IgD-negative memory B cell (primary cell): ENCODE results near the gene PCLAF. TPM values are rescaled to one million over a fixed set of nuclear protein-coding genes. Genes with fewer than 3 reads are reported as not detected.
"Not testable (repeated sequence)": the region's sequence is repeated elsewhere in the genome, so short reads cannot be mapped to it uniquely, and the experiment has no call there.

Experiments used
- H3K27ac Mint-ChIP-seq, 3 donors: one replicate each; pipeline ENCODE4 v1.8.0; 2020 to 2022; ENCODE audit warnings: mild to moderate bottlenecking in 3 of 3, mixed read lengths in 3 of 3, moderate library complexity in 1 of 3
- H3K27me3 Mint-ChIP-seq: one replicate; pipeline ENCODE4 v1.8.0; 2021; ENCODE audit warnings: mixed read lengths
- H3K36me3 Mint-ChIP-seq: one replicate; pipeline ENCODE4 v1.8.0; 2020; ENCODE audit warnings: mild to moderate bottlenecking, mixed read lengths
- H3K4me1 Mint-ChIP-seq, 3 donors: one replicate each; pipeline ENCODE4 v1.8.0; 2020 to 2022; ENCODE audit warnings: mixed read lengths in 3 of 3, mild to moderate bottlenecking in 1 of 3
- H3K4me3 Mint-ChIP-seq, 4 donors: one replicate each; pipeline ENCODE4 v1.8.0; 2020 to 2022; ENCODE audit warnings: mild to moderate bottlenecking in 4 of 4, mixed read lengths in 4 of 4, moderate library complexity in 3 of 4
- H3K9me3 Mint-ChIP-seq, 3 donors: one replicate each; pipeline ENCODE4 v1.8.0; 2020 to 2021; ENCODE audit warnings: mixed read lengths in 3 of 3, mild to moderate bottlenecking in 1 of 3
- polyA plus RNA-seq: library from polyadenylated mRNA; unstranded; fragments of 300-500 nt; fragmentation: Illumina TruSeq; gene quantifications from one replicate; pipeline ENCODE4 v1.2.3, GENCODE V29; 2021

PCLAF gene, protein sequence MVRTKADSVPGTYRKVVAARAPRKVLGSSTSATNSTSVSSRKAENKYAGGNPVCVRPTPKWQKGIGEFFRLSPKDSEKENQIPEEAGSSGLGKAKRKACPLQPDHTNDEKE
- 1.4 TPM for polyA plus RNA-seq

DNA sequence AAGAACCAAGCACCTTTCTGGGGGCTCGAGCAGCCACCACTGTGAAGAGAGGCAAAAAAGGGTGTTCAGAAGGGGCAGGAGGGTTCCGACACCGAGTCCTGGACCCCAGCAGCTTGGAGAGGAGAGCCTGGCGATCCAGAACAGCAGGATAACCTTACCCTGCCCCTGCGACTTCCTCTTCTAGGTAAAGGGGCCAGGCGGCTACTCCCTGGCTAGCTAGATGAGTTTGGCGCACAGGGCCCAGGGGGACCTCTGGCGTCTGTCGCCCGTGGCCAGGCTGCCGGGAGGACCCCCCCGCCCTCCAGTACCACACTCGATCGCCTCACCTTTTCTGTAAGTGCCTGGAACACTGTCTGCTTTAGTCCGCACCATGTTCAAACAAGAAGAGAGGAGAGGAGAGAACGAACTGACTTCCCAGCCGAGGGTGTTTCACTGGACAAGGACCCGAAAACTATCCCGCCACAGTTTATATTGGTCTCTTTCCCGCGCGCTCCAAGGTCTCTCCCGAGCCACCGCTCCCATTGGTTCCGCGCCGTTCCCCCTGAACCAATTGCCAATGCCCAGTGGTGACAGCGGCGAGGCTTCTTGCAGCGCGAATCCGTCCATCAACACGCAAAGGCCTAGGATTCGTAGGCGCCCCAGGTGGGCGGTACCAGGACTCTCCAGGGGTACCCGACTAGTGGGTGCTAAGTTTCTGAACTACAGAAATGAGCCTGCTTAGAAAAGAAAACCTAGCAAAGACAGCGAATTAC, at the start of gene PCLAF:
TSS of gene PCLAF (minus strand) at position 442 of the 752 bp plus-strand sequence. CDS start at position 372, 70 bp downstream.
- no peaks in the 10 kb centered on the region for H3K9me3 Mint-ChIP-seq
- peaks cover 10 to 15% (median 12%) of the 10 kb centered on the region in 3 donors for H3K4me1 Mint-ChIP-seq
- H3K36me3 Mint-ChIP-seq, result no peaks in the 10 kb centered on the region
- H3K27ac Mint-ChIP-seq, result peak within 1 kb of the TSS in 2 of 3 donors; percentile 0 to 90
- H3K27me3 Mint-ChIP-seq, result no peaks in the 10 kb centered on the region
- peak within 1 kb of the TSS; percentile 78 to 98 (median 94) for H3K4me3 Mint-ChIP-seq

DNA sequence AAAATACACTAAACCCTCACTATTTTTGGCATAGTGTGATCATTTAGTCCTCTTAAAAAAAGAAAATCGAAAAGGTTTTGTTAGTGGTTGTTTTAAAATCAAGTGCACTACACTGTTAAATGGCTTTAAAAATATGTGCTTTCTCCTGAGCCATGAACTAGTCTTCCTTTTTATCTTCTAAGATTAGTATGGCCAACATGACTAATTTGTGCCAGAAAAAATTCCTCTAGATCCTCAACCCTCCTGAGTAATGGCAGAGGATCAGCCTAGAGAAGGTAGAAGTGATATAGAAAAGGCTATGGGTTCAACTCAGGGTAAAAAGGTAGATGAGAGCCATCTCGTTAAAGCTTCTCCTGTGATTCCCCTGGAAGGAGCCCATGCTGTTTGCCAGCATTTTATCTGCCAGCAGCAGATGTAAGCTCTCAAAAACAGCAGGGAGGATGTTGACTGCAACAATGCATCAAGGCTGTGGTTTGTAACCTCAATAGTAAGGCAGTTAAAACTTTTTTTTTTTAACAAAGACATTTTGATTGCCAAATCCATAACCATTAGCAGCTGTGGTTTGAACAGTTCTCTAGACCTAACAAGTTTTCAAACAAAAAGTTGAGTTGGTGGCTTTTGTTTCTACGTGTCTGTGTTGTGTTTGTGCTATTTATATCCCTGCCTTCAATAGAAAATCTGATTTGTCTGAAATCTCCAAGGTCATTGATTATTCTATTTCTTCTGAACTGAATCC, 48.9 kb upstream of the PCLAF start:
- H3K4me1 Mint-ChIP-seq, result peaks cover 0 to 4% (median 2%) of the 10 kb centered on the region in 3 donors
- H3K4me3 Mint-ChIP-seq, result peak overlapping the region in 1 of 4 donors; percentile 37
- H3K27me3 Mint-ChIP-seq, result no peaks in the 10 kb centered on the region
- peaks cover 13% of the 10 kb centered on the region for H3K36me3 Mint-ChIP-seq
- no peaks in the 10 kb centered on the region for H3K9me3 Mint-ChIP-seq
- H3K27ac Mint-ChIP-seq, result peak overlapping the region in 1 of 3 donors; percentile 24

DNA sequence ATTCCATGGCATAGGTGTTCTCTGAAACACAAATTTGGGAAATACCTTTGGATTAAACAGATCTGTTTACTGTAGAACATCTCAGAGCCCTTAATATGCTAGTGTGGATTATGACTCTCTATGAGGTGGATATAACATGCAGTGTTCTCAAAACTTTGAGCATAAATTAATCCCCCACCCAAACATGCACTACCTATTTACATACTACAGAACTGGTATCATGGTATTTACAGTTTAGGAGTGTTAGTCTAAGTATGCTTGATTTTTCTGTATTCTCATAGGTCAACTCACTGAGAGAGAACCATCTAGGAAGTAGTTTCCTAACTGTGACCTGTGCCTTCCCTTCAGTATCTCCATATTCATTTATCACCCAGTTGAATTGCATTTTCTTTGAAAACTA, 48.2 kb upstream of the PCLAF start:
- peak overlapping the region in 1 of 3 donors; percentile 24 for H3K27ac Mint-ChIP-seq

DNA sequence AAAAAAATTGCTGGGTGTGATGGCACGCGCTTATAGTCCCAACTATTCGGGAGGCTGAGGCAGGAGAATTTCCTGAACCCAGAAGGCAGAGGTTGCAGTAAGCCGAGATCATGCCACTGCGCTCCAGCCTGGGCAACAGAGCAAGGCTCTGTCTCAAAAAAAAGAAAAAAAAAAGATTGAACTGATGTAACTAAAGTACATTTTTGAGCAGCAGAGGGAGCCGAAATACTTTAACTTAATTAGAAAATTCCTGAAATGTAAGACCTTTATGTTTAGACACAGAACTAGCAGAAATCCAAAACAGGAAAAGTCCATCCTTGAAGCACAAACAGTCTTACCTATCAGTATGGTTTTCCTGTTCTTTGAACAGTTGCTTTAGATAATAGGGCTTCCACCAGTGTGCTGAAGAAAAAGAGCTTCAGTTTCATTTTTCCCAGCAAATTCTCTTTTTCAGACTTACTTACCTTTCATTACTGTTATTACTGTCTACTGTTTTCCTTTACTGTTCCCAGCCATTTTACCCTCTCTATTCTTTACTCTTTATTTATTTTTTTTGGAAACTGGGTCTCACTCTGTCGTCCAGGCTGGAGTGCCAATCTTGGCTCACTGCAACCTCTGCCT, 45.7 kb upstream of the PCLAF start:
- H3K27me3 Mint-ChIP-seq, result no peaks in the 10 kb centered on the region
- H3K9me3 Mint-ChIP-seq, result no peaks in the 10 kb centered on the region
- peaks cover 10% of the 10 kb centered on the region for H3K36me3 Mint-ChIP-seq
- H3K4me1 Mint-ChIP-seq, result peaks cover 11 to 14% (median 12%) of the 10 kb centered on the region in 3 donors
- no peak overlapping the region for H3K4me3 Mint-ChIP-seq
- peak overlapping the region in 1 of 3 donors; percentile 11 for H3K27ac Mint-ChIP-seq

More for the DNA sequence above, 48.2 kb upstream of the PCLAF start:
- no peaks in the 10 kb centered on the region for H3K27me3 Mint-ChIP-seq
- no peak overlapping the region for H3K4me3 Mint-ChIP-seq
- no peaks in the 10 kb centered on the region for H3K9me3 Mint-ChIP-seq
- H3K4me1 Mint-ChIP-seq, result peaks cover 0 to 4% (median 2%) of the 10 kb centered on the region in 3 donors
- H3K36me3 Mint-ChIP-seq, result peaks cover 12% of the 10 kb centered on the region

DNA sequence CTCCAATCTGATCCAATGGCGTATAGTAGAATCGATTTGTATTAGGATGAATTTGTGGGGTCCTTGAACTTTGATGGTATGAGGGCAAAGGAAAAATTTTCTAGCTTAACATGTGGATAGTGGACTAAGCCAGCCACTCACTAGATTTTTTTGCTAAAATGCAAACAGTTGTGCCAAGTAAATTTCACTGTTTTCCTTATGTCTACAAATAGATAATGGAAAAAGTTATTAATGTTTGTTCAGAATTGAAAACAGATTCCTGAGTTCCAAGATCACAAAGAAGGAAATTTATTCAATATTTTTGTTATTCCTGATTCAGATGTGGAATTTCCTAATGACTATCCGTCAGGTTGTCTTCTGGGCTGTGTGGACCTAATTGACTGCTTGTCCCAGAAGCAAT, 44.0 kb upstream of the PCLAF start:
- Mint-ChIP-seq H3K4me3 (no peak overlapping the region), H3K27ac (peak overlapping the region in 1 of 3 donors; percentile 83), H3K4me1 (peaks cover 9 to 14% (median 11%) of the 10 kb centered on the region in 3 donors), H3K9me3 (no peaks in the 10 kb centered on the region), H3K27me3 (no peaks in the 10 kb centered on the region), H3K36me3 (peaks cover 6% of the 10 kb centered on the region)

DNA sequence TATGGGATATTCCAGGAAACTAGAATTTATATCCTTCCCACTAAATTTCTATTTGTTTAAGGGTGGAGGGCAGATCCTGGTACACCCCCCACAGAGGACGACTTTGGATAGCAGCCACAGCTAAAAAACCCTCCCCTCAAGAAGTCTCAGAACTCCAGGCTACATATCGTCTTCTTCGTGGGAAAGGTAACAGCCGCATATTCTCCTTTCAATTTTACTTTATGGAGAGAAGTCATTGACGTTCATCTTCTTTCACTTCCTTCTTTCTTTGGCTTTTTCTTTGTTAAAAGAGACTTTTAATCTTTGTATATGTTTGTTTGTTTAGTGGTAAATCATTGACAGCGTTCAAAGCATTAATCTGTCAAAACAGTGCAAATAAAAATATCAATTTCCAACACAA, 42.7 kb upstream of the PCLAF start:
- peak overlapping the region in 3 of 4 donors; percentile 10 to 51 (median 49) for H3K4me3 Mint-ChIP-seq
- no peaks in the 10 kb centered on the region for H3K27me3 Mint-ChIP-seq
- H3K4me1 Mint-ChIP-seq, result peaks cover 9 to 14% (median 9%) of the 10 kb centered on the region in 3 donors
- no peaks in the 10 kb centered on the region for H3K9me3 Mint-ChIP-seq
- peak overlapping the region in 2 of 3 donors; percentile 49 to 52 for H3K27ac Mint-ChIP-seq
- H3K36me3 Mint-ChIP-seq, result peaks cover 6% of the 10 kb centered on the region

- Mint-ChIP-seq H3K36me3 (peaks cover 7% of the 10 kb centered on the region), H3K27me3 (no peaks in the 10 kb centered on the region), H3K4me1 (peaks cover 9 to 14% (median 9%) of the 10 kb centered on the region in 3 donors), H3K27ac (no peak overlapping the region), H3K9me3 (no peaks in the 10 kb centered on the region), H3K4me3 (no peak overlapping the region)
Measured at GRCh38 chr15:64422697-64423096, 41.5 kb upstream of the PCLAF start.

- Mint-ChIP-seq H3K27me3 (no peaks in the 10 kb centered on the region), H3K36me3 (peaks cover 20% of the 10 kb centered on the region), H3K4me1 (no peaks in the 10 kb centered on the region), H3K27ac (no peak overlapping the region), H3K4me3 (no peak overlapping the region), H3K9me3 (no peaks in the 10 kb centered on the region)
Measured at GRCh38 chr15:64412216-64412615, 31.0 kb upstream of the PCLAF start.

- H3K36me3 Mint-ChIP-seq, result peaks cover 8% of the 10 kb centered on the region
- no peak overlapping the region for H3K27ac Mint-ChIP-seq
- no peak overlapping the region for H3K4me3 Mint-ChIP-seq
- no peaks in the 10 kb centered on the region for H3K27me3 Mint-ChIP-seq
- H3K4me1 Mint-ChIP-seq, result no peaks in the 10 kb centered on the region
- H3K9me3 Mint-ChIP-seq, result no peaks in the 10 kb centered on the region
Measured at GRCh38 chr15:64400583-64400982, 19.3 kb upstream of the PCLAF start.

GRCh38 chr15:64398575-64398974, 17.3 kb upstream of the PCLAF start:
- H3K27me3 Mint-ChIP-seq, result no peaks in the 10 kb centered on the region
- no peaks in the 10 kb centered on the region for H3K9me3 Mint-ChIP-seq
- H3K36me3 Mint-ChIP-seq, result peaks cover 8% of the 10 kb centered on the region
- H3K4me1 Mint-ChIP-seq, result no peaks in the 10 kb centered on the region
- no peak overlapping the region for H3K27ac Mint-ChIP-seq
- H3K4me3 Mint-ChIP-seq, result no peak overlapping the region

DNA sequence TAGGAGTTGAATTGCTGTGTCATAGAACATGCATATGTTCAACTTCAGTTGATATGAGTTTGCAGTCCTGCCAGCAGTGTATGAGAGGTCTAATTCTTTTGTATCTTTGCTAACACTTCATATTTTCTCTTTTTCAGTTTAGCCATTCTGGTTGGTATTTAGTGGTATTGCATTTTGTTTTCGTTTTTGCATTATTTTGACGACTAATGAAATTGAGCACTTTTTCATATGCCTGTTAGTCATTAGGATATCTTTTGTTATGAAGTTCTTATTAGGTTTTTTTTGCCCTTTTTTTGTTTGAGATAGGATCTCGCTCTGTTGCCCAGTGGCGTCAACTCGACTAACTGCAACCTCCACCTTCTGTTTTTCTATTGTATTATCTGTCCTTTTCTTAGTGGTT, 15.5 kb upstream of the PCLAF start:
- no peaks in the 10 kb centered on the region for H3K9me3 Mint-ChIP-seq
- H3K4me1 Mint-ChIP-seq, result peaks cover 0 to 2% (median 1%) of the 10 kb centered on the region in 3 donors
- no peak overlapping the region for H3K4me3 Mint-ChIP-seq
- H3K36me3 Mint-ChIP-seq, result peaks cover 5% of the 10 kb centered on the region
- no peaks in the 10 kb centered on the region for H3K27me3 Mint-ChIP-seq
- H3K27ac Mint-ChIP-seq, result no peak overlapping the region

- Mint-ChIP-seq H3K4me1 (peaks cover 12 to 16% (median 14%) of the 10 kb centered on the region in 3 donors), H3K4me3 (peak overlapping the region in 1 of 4 donors; percentile 8)
- not testable (repeated sequence) for H3K27ac Mint-ChIP-seq, H3K27me3 Mint-ChIP-seq, H3K36me3 Mint-ChIP-seq, H3K9me3 Mint-ChIP-seq
Measured at GRCh38 chr15:64392471-64392870, 11.2 kb upstream of the PCLAF start.

DNA sequence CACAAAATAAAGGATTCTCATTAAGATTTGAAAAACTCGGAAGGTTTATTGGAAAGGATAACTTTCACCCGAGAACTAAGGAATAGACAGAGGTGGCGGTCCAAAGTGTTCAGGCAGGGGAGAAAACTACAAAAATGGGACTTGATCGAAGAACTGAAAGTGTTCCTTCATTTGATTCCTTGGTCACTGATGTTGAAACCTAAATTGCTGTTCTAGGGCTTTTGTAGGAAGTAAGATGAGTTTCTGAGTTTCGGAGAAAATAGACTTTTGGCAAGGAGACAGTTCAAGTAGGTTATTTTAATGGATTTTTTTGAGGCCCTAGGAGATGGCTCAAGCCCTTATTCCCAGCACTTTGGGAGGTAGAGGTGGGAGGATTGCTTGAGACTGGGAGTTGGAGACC, 7.8 kb upstream of the PCLAF start:
- H3K4me3 Mint-ChIP-seq, result peak overlapping the region; percentile 12 to 99 (median 74)
- peak overlapping the region in 2 of 3 donors; percentile 26 to 41 for H3K27ac Mint-ChIP-seq
- peaks cover 14 to 18% (median 15%) of the 10 kb centered on the region in 3 donors for H3K4me1 Mint-ChIP-seq
- no peaks in the 10 kb centered on the region for H3K9me3 Mint-ChIP-seq
- H3K36me3 Mint-ChIP-seq, result no peaks in the 10 kb centered on the region
- H3K27me3 Mint-ChIP-seq, result no peaks in the 10 kb centered on the region

- H3K4me1 Mint-ChIP-seq, result peaks cover 14 to 18% (median 15%) of the 10 kb centered on the region in 3 donors
- H3K36me3 Mint-ChIP-seq, result no peaks in the 10 kb centered on the region
- H3K27ac Mint-ChIP-seq, result peak within 1 kb of the TSS; percentile 59 to 95 (median 88)
Measured at GRCh38 chr15:64387562-64388168, 6.4 kb upstream of the PCLAF start, which contains the start of gene TRIP4. TRIP4 (plus strand) TSS chr15:64387836; CDS start chr15:64387864, 28 bp downstream.

More at GRCh38 chr15:64387562-64388168, 6.4 kb upstream of the PCLAF start, which contains the start of gene TRIP4:
- H3K4me3 Mint-ChIP-seq, result peak within 1 kb of the TSS; percentile 94 to 100 (median 99)
- no peaks in the 10 kb centered on the region for H3K9me3 Mint-ChIP-seq
- H3K27me3 Mint-ChIP-seq, result no peaks in the 10 kb centered on the region
